B cell (primary cell): ENCODE measurements around the gene SLC37A1. TPM values are rescaled to one million over a fixed set of nuclear protein-coding genes. Genes with fewer than 3 reads are reported as not detected.

Experiments used
- ATAC-seq: fragments of 200-7000 bp; cut with Tn5 transposase; one replicate; pipeline ENCODE4 v1.10.0; 2021; ENCODE audit warnings: low read depth, mild to moderate bottlenecking, moderate number of reproducible peaks, moderate library complexity
- CTCF ChIA-PET: fragments of 350-600 bp; sonication (Branson Sonifier 250); formaldehyde crosslinking; loops from one replicate; lab custom pipeline; 2021; ENCODE audit warnings: antibody characterized with exemption, inconsistent platforms; lab: Charles Lee
- POLR2A ChIA-PET: fragments of 350-600 bp; sonication (Branson Sonifier 250); formaldehyde crosslinking; loops from one replicate; lab custom pipeline; 2021; ENCODE audit warnings: antibody characterized with exemption; lab: Charles Lee
- DNase-seq: peaks from one replicate; pipeline ENCODE4 v3.0.0; 2013
- H2AFZ ChIP-seq: 2 replicates; pipeline ENCODE4 v1.6.1; 2012; ENCODE audit warnings: mild to moderate bottlenecking, low read depth, low read length; ENCODE audit not compliant: insufficient read depth, poor library complexity, severe bottlenecking
- H3K27ac ChIP-seq, 2 donors: 1 replicate in 1 of 2; 2 replicates in 1 of 2; pipeline ENCODE4 v1.5.1; 2012 to 2013; ENCODE audit warnings: low read length in 2 of 2, mild to moderate bottlenecking in 2 of 2, moderate library complexity in 1 of 2
- H3K27me3 ChIP-seq, 4 experiments: fragments of 200-600 bp in 1 of 4; sonication (generic) in 1 of 4; replicated peaks in 1 of 4; 1 replicate in 2 of 4; 2 replicates in 2 of 4; pipeline versions ENCODE4 v1.6.1 to v1.7.0; 2013 to 2016; ENCODE audit warnings: low read length in 3 of 4, mild to moderate bottlenecking in 2 of 4, mixed read lengths in 1 of 4, moderate library complexity in 1 of 4; ENCODE audit not compliant: insufficient read depth in 4 of 4, control insufficient read depth in 3 of 4; ENCODE audit errors: control extremely low read depth in 1 of 4
- H3K36me3 ChIP-seq, 2 experiments: replicated peaks in 1 of 2; 1 replicate in 1 of 2; 2 replicates in 1 of 2; pipeline versions ENCODE4 v1.6.1 to v1.7.1; 2013; ENCODE audit warnings: low read length in 1 of 2; ENCODE audit not compliant: insufficient read depth in 2 of 2, control insufficient read depth in 1 of 2; ENCODE audit errors: control extremely low read depth in 1 of 2, extremely low read depth in 1 of 2
- H3K4me1 ChIP-seq, 2 donors: fragments of 200-600 bp in 1 of 2; sonication (generic) in 1 of 2; 1 replicate in 1 of 2; 2 replicates in 1 of 2; pipeline versions ENCODE4 v1.5.1 to v1.6.1; 2013 to 2017; ENCODE audit warnings: low read length in 2 of 2; ENCODE audit not compliant: control insufficient read depth in 2 of 2, insufficient read depth in 2 of 2
- H3K4me2 ChIP-seq: replicated peaks from 2 replicates; pipeline ENCODE3; 2012; ENCODE audit warnings: mild to moderate bottlenecking, low read depth, low read length; ENCODE audit not compliant: poor library complexity, severe bottlenecking
- H3K4me3 ChIP-seq, 5 experiments: fragments of 200-600 bp in 1 of 5; sonication (generic) in 1 of 5; 1 replicate in 3 of 5; 2 replicates in 2 of 5; pipeline versions ENCODE4 v1.5.1 to v1.7.0; 2011 to 2016; ENCODE audit warnings: low read length in 4 of 5, mild to moderate bottlenecking in 4 of 5, low read depth in 2 of 5, control low read depth in 1 of 5, moderate library complexity in 1 of 5; ENCODE audit not compliant: insufficient read depth in 1 of 5; ENCODE audit errors: control extremely low read depth in 1 of 5, extremely low read depth in 1 of 5
- H3K79me2 ChIP-seq: fragments of 200-600 bp; sonication (generic); one replicate; pipeline ENCODE4 v1.6.0; 2016; ENCODE audit warnings: low read length; ENCODE audit not compliant: control insufficient read depth, insufficient read depth
- H3K9ac ChIP-seq: fragments of 200-600 bp; sonication (generic); 2 replicates; pipeline ENCODE4 v1.6.1; 2017; ENCODE audit warnings: mild to moderate bottlenecking, low read length, moderate library complexity
- H3K9me3 ChIP-seq, 3 donors: one replicate each; pipeline versions ENCODE4 v1.6.1 to v1.7.1; 2013; ENCODE audit warnings: low read length in 2 of 3; ENCODE audit not compliant: control insufficient read depth in 2 of 3, insufficient read depth in 1 of 3; ENCODE audit errors: control extremely low read depth in 1 of 3
- H4K20me1 ChIP-seq: 2 replicates; pipeline ENCODE4 v1.6.0; 2012; ENCODE audit warnings: mild to moderate bottlenecking, low read length; ENCODE audit not compliant: insufficient read depth, control insufficient read depth, poor library complexity, severe bottlenecking
- H3K27ac Mint-ChIP-seq: one replicate; pipeline ENCODE4 v1.8.0; 2021; ENCODE audit warnings: mixed read lengths
- H3K27me3 Mint-ChIP-seq: one replicate; pipeline ENCODE4 v1.8.0; 2021; ENCODE audit warnings: mixed read lengths
- H3K4me1 Mint-ChIP-seq: one replicate; pipeline ENCODE4 v1.8.0; 2021; ENCODE audit warnings: mixed read lengths
- H3K4me3 Mint-ChIP-seq: one replicate; pipeline ENCODE4 v1.8.0; 2021; ENCODE audit warnings: mixed read lengths
- H3K9me3 Mint-ChIP-seq: one replicate; pipeline ENCODE4 v1.8.0; 2022; ENCODE audit warnings: mixed read lengths; ENCODE audit not compliant: insufficient read depth
- CTCF ChIP-seq: fragments of 200-600 bp; IDR thresholded peaks from one replicate; pipeline ENCODE4 v1.8.0; 2022; ENCODE audit warnings: antibody characterized with exemption, mild to moderate bottlenecking
- EZH2 ChIP-seq: IDR thresholded peaks from 2 replicates; pipeline ENCODE4 v1.6.1; 2012; ENCODE audit warnings: borderline replicate concordance, low read depth, mild to moderate bottlenecking, moderate library complexity, low read length; ENCODE audit not compliant: insufficient read depth, poor library complexity, severe bottlenecking
- WGBS: methylation state at CpG from one replicate; pipeline ENCODE4 v1.1.5; 2013; ENCODE audit warnings: missing lambda C conversion rate; ENCODE audit not compliant: insufficient coverage; 5-methylcytosine and 5-hydroxymethylcytosine counted together
- intact Hi-C: fragments of 100-400 bp; cut with micrococcal nuclease; formaldehyde crosslinking; loops from one replicate; pipeline ENCODE4 v1.10.0; 2022
- polyA plus RNA-seq: library from polyadenylated mRNA; depleted of rRNA; stranded (reverse); fragments of >200 nt; gene quantifications from 2 replicates; pipeline ENCODE4 v1.2.3, GENCODE V29; 2012
- total RNA-seq, 2 donors: library from RNA; stranded (reverse); fragments of 120-200 nt in 1 of 2; gene quantifications; 1 replicate in 1 of 2; 2 replicates in 1 of 2; pipeline versions ENCODE4 v1.2.3 to v1.2.4, GENCODE V29; 2013 to 2022

SLC37A1 gene
- total and polyA plus RNA-seq, 2 donors (not counting 1 experiment from before 2014, with no cell fraction given): 38.1 to 60.2 TPM

GRCh38 chr21:42546433-42546832 is 32.8 kb downstream of the SLC37A1 start:
- Histone ChIP-seq H3K9ac (no peak overlapping the region), H2AFZ (no peak overlapping the region), H3K27me3 (no peaks in the 10 kb centered on the region), H3K36me3 (peaks cover 7 to 80% of the 10 kb centered on the region in 2 experiments), H3K79me2 (no peaks in the 10 kb centered on the region), H4K20me1 (peaks cover 24% of the 10 kb centered on the region), H3K9me3 (no peaks in the 10 kb centered on the region), H3K4me2 (no peak overlapping the region), H3K4me3 (no peak overlapping the region), H3K4me1 (peaks cover 0 to 10% of the 10 kb centered on the region in 2 donors), H3K27ac (no peak overlapping the region)
- intact Hi-C loops: no loop called here
- H3K9me3 Mint-ChIP-seq: no peaks in the 10 kb centered on the region
- no peak overlapping the region for H3K27ac Mint-ChIP-seq
- ATAC-seq: no peak
- WGBS: 91% methylated on average over 12 of the region's 14 CpGs
- H3K4me1 Mint-ChIP-seq: peaks cover 5% of the 10 kb centered on the region
- TF ChIP-seq EZH2 (no peak), CTCF (no peak)
- CTCF ChIA-PET: no interaction called here
- H3K4me3 Mint-ChIP-seq: no peak overlapping the region
- POLR2A ChIA-PET: no interaction called here
- no peak for DNase-seq
- no peaks in the 10 kb centered on the region for H3K27me3 Mint-ChIP-seq

DNA sequence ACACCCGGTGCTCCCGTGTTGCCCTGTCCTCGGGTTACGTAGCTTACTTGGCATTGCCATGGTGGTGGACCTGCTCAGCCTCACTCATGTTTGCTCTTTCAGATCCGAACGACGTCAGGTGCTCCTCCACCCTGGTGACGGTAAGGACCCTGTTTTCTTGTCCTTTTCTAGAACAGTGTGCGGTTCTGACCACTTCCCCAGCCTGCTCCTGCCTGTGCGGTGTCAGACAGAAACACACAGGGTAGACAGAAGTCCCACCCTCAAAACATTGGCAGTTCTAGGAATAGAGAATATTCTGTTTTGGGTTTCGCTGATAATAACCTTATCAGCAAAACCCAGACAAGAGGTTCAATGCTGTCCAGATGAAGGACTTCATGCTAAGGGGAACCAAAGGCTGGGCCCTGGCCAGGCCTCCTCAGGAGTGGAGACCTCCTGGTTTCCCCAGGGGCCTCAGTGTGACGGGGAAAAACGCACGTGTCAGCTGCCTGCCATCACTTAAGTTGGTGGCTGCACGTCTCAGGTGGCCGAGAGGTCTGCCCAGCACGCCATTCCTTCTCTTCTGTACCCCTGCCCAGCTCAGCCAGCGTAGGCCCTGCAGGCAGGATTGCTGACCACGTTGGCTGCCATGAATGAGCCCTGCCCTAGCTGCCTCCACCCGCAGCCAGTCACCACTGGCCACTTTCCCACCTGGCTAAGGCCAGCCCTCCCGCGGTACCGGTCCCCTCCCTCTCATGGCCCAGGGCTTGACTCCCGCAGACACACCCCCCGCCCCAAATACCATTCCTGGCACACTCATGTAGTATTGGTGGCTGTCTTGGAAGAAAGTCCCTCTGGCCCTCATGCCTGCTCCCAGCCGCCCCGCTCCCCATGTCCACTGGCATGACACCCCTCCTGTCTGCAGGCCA is 33.6 kb downstream of the SLC37A1 start:
- H4K20me1 ChIP-seq: peaks cover 24% of the 10 kb centered on the region
- ATAC-seq (no peak), DNase-seq (no peak)
- peaks cover 7 to 76% of the 10 kb centered on the region in 2 experiments for H3K36me3 ChIP-seq
- H2AFZ ChIP-seq: no peak overlapping the region
- 93% methylated on average over 23 of the region's 27 CpGs for WGBS
- Mint-ChIP-seq H3K27ac (no peak overlapping the region), H3K4me3 (no peak overlapping the region), H3K27me3 (no peaks in the 10 kb centered on the region), H3K9me3 (no peaks in the 10 kb centered on the region), H3K4me1 (peaks cover 5% of the 10 kb centered on the region)
- no peak overlapping the region for H3K4me2 ChIP-seq
- no peak overlapping the region for H3K27ac ChIP-seq
- TF ChIP-seq CTCF (no peak), EZH2 (no peak)
- H3K9ac ChIP-seq: no peak overlapping the region
- ChIA-PET CTCF (no interaction called here), POLR2A (no interaction called here)
- no peaks in the 10 kb centered on the region for H3K27me3 ChIP-seq
- intact Hi-C loops: no loop called here
- H3K9me3 ChIP-seq: no peaks in the 10 kb centered on the region
- no peaks in the 10 kb centered on the region for H3K79me2 ChIP-seq
- no peak overlapping the region for H3K4me3 ChIP-seq
- H3K4me1 ChIP-seq: peaks cover 0 to 10% of the 10 kb centered on the region in 2 donors
